Measurements from ENCODE around the gene SNORC. TPM values are rescaled to one million over a fixed set of nuclear protein-coding genes. Genes with fewer than 3 reads are reported as not detected.

SNORC gene
- total RNA-seq, 1 experiment from 2014 or later = 3.4 TPM

- H3K4me3 Mint-ChIP-seq = no peak overlapping the region
- POLR2A ChIA-PET = interaction anchor here (0.7 kb wide), 1 partner anchor 134 kb away, joined by 4 read pairs; no protein-coding TSS in a partner anchor
- DNase-seq (ENCODE audit: low spot score) (no peak), ATAC-seq (no peak)
- TF ChIP-seq MAX (CRISPR knock-in tag; IDR thresholded peaks at IDR 0.05) (no peak), SMAD4 (CRISPR knock-in tag; IDR thresholded peaks at IDR 0.05) (no peak), TP53 (CRISPR knock-in tag; IDR thresholded peaks at IDR 0.05) (no peak), CREB1 (CRISPR knock-in tag; IDR thresholded peaks at IDR 0.05) (no peak), MXD4 (CRISPR knock-in tag; IDR thresholded peaks at IDR 0.05; ENCODE audit: borderline replicate concordance) (no peak), HMGXB4 (CRISPR knock-in tag; IDR thresholded peaks at IDR 0.05) (no peak), E2F5 (CRISPR knock-in tag; IDR thresholded peaks at IDR 0.05) (no peak), ZMAT4 (CRISPR knock-in tag; IDR thresholded peaks at IDR 0.05) (no peak), ZNF416 (CRISPR knock-in tag; IDR thresholded peaks at IDR 0.05) (no peak), ZNF138 (CRISPR knock-in tag; conservative IDR thresholded peaks at IDR 0.05) (no peak), ATF6 (CRISPR knock-in tag; IDR thresholded peaks at IDR 0.05) (no peak), ZNF396 (CRISPR knock-in tag; IDR thresholded peaks at IDR 0.05; ENCODE audit: borderline replicate concordance) (no peak), GRHL2 (CRISPR knock-in tag; IDR thresholded peaks at IDR 0.05; ENCODE audit: insufficient replicate concordance, severe bottlenecking) (no peak)
- H3K36me3 Mint-ChIP-seq = no peaks in the 10 kb centered on the region
- no peaks in the 10 kb centered on the region for H3K9me3 Mint-ChIP-seq
- no peak overlapping the region for H3K27ac Mint-ChIP-seq
- H3K4me1 Mint-ChIP-seq = peaks cover 4% of the 10 kb centered on the region
- peaks cover under 1% of the 10 kb centered on the region; the same call in 1 of the 2 replicates for H3K27me3 Mint-ChIP-seq (ENCODE audit: low read depth)
- CTCF ChIA-PET = interaction anchor here (0.8 kb wide), 1 partner anchor 9 kb away, joined by 4 read pairs; no protein-coding TSS in a partner anchor
These were observed 49.1 kb downstream of the SNORC start for GRCh38 chr2:232919141-232919540.

- H3K4me1 Mint-ChIP-seq = peaks cover 5% of the 10 kb centered on the region
- CTCF ChIA-PET = no interaction called here
- no peak overlapping the region for H3K27ac Mint-ChIP-seq
- H3K27me3 Mint-ChIP-seq (ENCODE audit: low read depth) = peaks cover 9% of the 10 kb centered on the region
- H3K36me3 Mint-ChIP-seq = no peaks in the 10 kb centered on the region
- TF ChIP-seq ZNF423 (CRISPR knock-in tag; IDR thresholded peaks at IDR 0.05) = peak; percentile 74
- TF ChIP-seq ZMAT4 (CRISPR knock-in tag; IDR thresholded peaks at IDR 0.05) = no peak
- DNase-seq (ENCODE audit: low spot score) (no peak), ATAC-seq (no peak)
- POLR2A ChIA-PET = interaction anchor here (0.6 kb wide), 1 partner anchor 384 kb away, joined by 5 read pairs; no protein-coding TSS in a partner anchor
- no peak overlapping the region for H3K4me3 Mint-ChIP-seq
- peaks cover 5% of the 10 kb centered on the region for H3K9me3 Mint-ChIP-seq
These were observed 50.0 kb downstream of the SNORC start for GRCh38 chr2:232920055-232920454.

GRCh38 chr2:232920760-232921159 lies 50.7 kb downstream of the SNORC start:
- POLR2A ChIA-PET = no interaction called here
- Mint-ChIP-seq H3K4me1 (peaks cover 10% of the 10 kb centered on the region), H3K36me3 (no peaks in the 10 kb centered on the region), H3K4me3 (no peak overlapping the region), H3K27me3 (ENCODE audit: low read depth) (peaks cover 16% of the 10 kb centered on the region), H3K9me3 (peaks cover 5% of the 10 kb centered on the region), H3K27ac (no peak overlapping the region)
- CTCF ChIA-PET = no interaction called here
- no peak for TF ChIP-seq IRF1 (CRISPR knock-in tag; IDR thresholded peaks at IDR 0.05)
- ATAC-seq = no peak
- DNase-seq (ENCODE audit: low spot score) = no peak
